Daoy (cell line): Measurements from ENCODE around the gene DBR1. TPM values are rescaled to one million over a fixed set of nuclear protein-coding genes. Genes with fewer than 3 reads are reported as not detected.
"Not testable (repeated sequence)": the region's sequence is repeated elsewhere in the genome, so short reads cannot be mapped to it uniquely, and the experiment has no call there.

Experiments used
- DNase-seq: peaks from one replicate; pipeline ENCODE4 v3.0.0-alpha.2; 2015; ENCODE audit warnings: low read depth
- total RNA-seq: library from RNA; depleted of rRNA; stranded (reverse); fragments of >200 nt; shearing (Covaris generic); gene quantifications from 2 replicates; pipeline ENCODE4 v1.2.3, GENCODE V29; 2014

Gene DBR1
- total RNA-seq, 1 experiment from 2014 or later: 26.2 TPM

DNA sequence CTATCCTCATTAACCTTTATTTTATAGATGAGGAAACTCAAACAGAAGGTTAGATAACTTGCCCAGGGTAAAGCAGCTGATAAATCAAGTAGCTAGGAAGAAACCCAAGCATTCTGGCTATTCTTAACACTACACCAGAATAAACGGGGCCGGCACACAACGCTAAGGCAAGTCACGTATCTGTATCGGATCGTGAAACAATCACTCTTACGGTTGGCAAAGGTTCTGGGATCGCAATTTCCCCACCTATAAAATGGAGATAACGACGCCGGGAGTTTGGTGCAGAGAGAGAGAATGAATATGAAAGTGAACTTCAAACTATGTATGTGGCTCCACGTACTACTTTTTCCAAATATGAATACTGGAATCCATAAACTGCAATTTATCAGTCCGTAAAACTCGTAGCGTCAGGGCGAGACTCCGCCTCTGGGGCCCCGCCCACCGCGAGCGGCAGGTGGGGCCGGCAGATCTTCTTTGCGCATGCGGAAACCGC lies 12.1 kb upstream of the DBR1 start:
- peak; percentile 94 for DNase-seq

DNA sequence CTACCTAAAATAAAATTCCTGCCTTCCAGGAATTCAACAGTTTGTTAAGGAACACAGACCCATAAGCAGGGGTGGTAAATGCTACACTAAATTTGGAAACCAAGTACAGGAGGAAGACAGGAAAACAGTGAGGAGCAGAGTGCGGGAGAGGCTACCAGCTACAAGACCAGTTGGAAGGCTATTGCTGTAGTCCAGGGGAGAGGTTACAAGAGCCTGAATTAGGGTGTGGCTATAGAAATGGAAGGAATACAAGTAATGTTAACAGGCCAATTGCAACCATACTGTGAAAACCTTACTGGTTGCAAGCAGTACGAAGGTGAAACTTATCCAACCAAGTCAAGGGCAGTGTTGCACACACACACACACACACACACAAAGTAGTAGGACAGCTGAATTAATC lies 11.5 kb upstream of the DBR1 start:
- peak; percentile 3 for DNase-seq

DNA sequence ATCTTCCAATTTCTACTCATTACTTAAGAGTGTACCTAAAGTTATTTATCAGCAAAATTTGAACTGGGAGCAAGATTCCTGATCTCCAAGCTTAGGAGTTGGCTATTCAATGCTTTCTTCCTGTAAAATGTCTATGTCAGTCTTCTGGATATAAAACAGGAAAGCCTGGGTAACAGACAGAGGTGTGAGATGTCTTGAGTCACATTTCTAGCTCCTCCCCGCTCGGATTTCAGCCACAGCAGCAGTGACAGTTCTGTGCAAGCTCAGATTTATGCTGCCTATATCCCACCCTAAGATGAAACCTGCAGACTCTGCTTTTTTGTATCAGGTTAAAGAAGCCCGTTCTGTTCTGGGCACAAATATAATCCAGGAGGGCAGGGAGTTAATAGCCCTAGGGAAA lies 10.3 kb upstream of the DBR1 start:
- peak; percentile 28 for DNase-seq

DNA sequence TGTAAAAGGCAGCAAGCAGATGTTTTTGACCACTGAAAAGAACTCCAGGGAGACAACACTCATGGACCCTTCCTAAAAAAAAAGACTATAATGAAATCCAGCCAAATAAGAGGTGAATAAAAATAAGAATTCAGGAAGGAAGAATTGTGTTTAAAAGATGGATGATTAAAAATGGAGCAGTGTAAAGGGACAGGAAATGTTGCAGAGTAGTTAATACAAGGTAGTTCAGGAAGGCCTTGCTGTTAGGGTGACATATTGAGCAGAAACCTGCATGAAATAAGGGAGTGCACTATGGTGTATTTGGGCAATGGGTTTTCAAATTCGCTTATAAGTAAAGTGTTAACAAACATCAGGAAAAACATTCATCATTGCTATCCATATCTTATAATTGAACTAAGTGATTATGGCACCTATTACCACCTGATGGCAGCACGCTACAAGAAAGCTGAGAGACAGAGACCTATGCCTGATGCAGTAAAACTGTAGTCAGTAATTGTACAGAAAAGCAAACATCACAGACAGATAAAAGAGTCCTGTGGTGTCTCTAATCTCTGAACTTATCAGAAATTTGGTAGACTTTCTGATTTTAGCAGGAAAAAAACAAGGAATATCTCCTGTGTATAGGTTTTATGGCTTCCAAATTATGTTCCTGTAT lies 5.8 kb upstream of the DBR1 start:
- peak; percentile 29 for DNase-seq

DNA sequence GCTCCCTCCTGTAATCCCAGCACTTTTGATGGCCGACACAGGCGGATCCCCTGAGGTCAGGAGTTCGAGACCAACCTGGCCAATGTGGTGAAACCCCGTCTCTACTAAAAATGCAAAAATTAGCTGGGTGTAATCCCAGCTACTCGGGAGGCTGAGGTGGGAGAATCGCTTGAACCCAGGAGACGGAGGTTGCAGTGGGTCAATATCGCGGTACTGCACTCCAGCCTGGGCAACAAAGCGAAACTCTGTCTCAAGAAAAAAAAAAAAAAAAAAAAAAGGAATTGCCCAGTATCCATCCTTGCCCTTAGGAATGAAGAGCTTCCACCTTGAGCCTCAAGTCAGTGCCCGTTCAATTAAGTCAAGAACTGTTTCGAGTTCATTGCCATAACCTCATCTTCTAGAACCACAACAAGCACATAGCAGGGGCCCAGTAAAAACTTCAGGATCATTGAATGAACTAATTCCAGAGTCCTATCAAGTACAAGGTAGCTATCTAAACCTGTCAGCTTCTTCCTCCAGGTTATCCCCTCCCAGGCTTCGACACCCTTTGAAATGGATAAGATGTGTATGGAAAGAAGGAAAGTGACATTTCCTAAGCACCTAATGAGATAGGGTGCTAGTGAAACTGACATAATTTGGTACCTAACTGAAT lies 826 bp downstream of the DBR1 start:
- DNase-seq: no peak

DNA sequence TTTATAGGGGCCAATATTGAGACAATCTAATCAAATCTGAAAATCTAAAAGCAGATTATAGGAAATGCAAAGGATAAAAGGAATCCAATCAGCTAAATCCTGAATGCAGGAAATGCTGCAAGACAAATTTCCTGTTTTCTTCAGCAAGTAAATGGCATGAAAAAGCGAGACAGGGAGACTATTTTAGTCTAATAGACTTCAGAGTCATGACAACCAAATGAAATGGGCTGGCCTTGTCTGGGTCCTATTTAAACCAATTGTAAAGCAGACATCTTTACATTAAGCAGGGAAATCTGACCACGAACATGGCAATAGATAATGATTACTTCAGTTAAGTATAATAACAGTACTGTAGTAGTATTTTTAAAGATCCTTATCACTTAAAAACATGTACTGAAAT lies 2.1 kb downstream of the DBR1 start:
- DNase-seq: no peak

DNA sequence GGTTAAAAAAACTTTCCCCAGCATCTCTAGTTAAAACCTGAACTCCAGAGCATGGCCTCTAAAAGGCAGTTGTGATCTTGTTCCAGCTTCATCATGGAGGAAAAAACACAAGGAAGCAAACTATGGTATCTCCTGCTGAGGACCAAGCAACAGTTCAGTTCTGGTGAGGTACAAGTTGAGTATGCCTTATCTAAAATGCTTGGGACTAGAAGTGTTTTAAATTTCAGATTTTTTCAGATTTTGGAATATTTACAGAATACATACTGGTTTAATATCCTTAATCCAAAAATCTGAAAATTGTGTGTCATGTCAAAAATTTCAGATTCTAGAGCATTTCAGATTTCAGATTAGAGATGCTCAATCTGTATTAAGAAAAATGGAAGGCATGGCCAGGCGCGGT lies 9.7 kb downstream of the DBR1 start:
- DNase-seq: no peak

DNA sequence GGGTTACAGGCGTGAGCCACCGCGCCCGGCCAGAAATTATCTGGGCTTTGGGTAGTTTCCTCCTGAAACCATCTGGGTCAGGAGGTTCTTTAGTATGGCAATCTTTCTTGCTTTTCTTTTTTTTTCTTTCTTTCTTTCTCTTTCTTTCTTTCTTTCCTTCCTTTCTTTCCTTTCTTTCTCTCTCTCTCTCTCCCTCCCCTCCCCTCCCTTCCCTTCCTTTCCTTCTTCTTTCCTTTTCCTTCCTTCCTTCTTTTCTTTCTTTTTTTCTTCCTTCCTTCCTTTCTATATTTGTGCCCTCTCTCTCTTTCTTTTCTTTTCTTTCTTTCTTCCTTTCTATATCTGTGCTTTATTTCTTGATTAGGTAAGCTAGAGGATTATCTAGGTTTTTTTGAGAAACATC lies 17.0 kb downstream of the DBR1 start:
- no peak for DNase-seq

DNA sequence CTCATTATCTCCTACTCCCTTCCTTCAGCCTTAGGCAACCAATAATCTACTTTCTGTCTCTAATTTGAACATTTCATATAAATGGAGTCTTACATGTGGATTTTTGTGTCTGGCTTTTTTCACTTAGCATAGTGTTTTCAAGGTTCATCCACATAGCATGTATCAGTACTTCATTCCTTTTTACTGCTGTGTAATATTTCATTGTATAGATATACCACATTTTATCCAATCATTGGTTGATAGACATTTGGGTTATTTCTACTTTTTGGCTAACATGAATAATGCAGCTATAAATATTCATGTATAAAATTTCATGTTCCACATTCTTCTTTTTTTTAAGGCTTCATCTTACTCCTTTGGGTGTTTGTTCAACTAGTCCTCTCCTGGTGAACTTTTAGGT lies 20.2 kb downstream of the DBR1 start:
- no peak for DNase-seq

DNA sequence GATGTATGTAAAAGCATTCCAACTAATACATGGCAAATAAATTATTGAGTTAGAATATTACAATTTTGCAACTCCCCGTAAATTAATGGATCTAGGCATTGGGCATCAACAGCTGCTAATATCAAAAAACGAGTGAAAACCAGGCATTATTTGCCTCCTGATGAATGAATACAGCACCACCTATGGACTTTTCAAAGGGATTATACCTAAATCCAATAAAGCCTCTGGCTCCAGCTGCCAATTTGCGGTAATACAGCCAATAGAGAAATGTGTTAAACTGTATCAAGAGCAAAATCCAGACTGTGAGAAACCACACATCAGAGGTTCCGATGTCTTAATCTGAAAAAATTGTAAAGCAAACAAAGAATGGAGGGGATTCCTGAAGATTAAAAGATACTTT lies 26.2 kb downstream of the DBR1 start:
- no peak for DNase-seq

DNA sequence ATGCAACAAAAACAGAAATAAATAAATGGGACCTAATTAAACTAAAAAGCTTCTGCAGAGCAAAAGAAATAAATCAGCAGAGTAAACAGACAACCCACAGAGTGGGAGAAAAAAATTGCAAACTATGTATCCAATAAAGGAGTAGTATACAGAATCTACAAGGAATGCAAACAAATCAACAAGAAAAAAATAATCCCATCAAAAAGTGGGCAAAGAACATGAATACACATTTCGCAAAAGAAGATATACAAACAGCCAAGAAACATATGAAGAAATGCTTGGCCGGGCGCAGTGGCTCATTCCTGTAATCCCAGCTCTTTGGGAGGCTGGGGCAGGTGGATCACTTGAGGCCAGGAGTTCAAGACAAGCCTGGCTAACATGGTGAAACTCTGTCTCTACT lies 32.5 kb downstream of the DBR1 start:
- not testable (repeated sequence) for DNase-seq

DNA sequence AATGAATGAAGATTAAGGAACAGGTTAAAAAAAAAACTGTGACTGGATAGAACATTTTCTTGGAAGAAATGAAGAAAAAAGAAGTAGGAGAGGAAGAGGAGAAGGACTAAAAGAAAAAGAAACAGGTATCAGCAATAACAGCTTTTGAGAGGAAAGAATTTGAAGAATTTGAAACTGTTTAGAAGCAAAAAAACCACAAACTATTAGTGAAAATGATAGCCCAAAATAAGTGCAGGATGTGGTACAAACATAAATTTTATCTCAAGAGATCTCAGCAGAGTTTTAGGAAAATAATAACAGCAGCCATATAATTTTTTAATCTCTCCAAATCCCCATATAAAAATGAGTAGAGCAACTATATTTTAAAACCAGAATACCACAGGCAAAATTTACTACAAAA lies 33.8 kb downstream of the DBR1 start:
- no peak for DNase-seq

DNA sequence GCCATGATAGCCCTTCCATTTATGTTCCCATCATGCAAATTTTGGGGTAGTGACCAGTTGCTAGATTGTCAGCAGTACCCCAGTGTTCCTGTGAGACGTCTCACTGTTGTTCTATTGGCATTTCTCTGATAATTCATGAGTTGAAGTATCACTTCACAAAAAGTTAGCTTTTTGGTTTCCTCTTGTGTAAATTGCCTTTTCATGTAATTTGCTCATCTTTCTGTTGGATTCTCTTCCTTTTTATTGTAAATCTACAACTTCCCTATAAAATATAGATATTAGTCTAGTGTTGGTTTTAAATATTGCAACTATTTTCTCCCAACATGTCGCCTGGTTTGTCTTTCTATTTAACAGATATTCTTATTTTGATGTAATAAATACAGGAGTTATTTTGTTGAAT lies 35.0 kb downstream of the DBR1 start:
- DNase-seq: no peak

DNA sequence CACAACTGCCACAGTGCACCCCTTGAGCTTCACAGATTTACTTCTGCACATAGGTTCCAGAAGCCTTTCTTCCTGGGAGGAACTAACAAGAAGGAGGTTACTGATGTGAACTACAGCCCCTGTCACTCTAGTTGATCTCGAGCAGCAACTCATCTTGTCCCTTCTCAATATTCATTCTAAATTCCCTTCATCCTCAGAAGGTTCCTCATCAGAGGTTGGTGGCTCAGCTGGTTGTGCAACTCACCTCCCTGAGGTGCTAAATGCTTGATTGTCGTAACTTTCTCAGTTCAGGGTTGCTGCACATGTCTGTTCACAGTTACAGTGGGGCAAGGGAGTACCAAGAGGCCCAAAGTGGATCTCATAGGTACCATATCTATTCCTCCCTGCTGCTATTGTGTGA lies 36.9 kb downstream of the DBR1 start:
- no peak for DNase-seq

DNA sequence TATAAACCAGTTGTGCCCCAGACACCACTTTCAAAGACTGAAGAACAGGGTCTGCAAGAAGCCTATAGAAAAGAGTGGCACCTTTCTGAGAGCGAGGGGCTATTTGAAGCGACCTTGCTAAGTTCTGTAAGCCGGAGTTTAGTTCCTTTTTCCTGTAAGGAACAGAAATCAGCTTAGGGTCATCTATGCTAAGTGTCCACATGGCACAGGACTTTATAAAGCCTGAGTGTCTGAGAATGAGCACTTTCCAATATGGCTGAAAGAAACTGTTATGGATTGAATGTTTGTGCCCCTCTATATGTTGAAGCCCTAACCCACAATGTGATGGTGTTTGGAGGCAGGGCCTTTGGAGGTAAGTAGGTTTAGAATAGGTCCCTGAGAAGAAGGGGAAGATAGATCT lies 38.5 kb downstream of the DBR1 start:
- no peak for DNase-seq

DNA sequence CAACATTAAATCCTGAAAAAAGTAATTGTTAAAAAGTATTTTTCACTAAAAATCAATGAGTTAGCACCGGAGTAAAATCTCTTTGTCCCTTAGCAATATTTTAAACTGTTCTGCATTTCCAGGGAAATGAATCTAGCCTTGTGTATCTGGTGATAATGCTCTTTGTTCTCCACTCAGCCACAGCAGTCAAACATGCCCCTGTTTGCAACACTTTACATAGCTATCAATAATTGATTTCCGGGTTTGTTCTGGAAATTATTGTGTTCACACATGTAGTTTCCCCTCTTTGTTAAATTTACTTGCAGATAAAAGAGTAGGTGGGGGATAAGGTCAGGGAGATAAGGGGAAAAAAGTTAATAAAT lies 38.9 kb downstream of the DBR1 start:
- no peak for DNase-seq

DNA sequence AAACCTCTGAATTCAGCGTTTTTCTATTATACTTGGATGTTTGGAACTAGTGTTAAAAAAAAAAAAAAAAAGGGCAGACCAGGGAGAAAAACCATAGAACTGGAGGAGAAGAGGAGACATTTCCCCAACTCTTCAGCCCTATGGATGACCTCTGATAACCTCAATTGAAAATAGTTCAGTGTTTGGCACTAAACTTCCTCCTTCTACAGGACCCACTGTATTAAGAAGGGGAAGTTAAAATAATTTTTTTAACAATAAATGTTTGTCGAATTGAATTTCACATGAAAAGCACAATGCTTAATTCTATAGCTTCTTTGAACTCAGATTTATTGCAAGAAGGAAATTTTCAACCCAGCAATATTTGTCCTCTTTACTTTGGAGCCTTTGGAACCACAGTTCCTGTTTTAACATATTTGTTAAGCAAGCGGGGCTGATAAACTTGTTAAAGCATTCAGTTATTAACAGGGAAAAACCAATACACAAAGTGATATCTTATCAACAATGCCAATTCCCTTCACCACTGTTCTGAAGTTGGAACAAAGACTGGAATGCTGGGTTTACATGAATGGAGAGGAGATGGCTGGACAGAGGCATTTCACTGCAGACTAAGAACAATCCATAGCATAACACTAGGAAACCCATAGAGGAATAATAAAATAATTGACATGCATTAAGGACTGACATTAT lies 39.4 kb downstream of the DBR1 start:
- DNase-seq: no peak

DNA sequence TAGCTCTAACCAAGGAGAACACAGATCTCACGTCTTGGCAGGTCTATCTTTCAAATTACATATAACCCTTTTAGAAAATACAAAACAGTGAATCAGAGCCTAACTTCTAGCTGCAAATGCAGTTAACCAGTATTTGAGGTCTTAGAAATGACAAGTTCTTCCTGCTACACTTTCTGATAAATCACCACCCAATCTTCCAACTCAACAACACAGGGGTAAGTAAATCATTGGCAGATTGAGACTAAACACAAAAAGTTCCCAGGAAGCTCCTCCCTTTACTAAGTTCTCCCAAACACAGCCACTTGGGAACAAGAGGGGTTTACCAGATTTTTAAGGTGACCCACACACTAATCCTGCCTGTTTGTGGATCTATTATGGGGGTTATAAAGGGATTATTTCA lies 42.5 kb downstream of the DBR1 start, which contains the start of gene A4GNT:
A4GNT (minus strand) TSS at position 152 of the 400 bp plus-strand sequence. CDS start 1,134 bp downstream, outside the sequence.
- no peak for DNase-seq

DNA sequence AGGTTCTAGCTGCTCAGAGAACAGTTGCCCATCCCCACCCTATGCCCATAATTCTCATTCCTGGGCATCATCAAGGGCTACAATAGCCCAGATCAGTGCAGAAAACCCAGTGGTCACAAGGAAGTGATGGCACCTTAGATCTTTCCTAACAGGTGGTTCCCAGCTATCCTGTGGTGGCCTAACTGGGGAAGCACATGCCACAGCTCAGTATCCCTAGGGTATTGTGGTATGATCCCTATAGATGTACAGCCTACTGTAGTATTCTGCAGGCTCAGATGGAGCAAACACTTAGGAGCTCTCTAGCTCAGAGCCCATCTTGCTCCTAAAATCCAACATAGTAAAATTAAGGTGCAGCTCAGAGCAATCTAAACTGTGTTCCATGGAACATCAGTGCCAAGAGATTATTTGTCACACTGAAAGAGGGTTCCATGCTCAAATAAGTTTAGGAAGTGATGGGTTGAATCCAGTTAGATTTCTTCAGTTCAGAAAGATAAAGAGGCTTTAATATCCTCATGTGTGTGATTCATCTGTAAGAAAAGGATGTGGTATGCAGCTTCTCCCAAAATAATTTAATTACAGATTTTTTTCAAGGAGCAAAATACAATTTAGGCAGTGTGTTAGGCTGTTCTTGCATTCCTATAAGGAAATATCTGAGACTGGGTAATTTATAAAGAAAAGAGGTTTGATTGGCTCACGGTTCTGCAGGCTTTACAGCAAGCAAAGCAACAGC lies 46.9 kb downstream of the DBR1 start:
- DNase-seq: no peak

DNA sequence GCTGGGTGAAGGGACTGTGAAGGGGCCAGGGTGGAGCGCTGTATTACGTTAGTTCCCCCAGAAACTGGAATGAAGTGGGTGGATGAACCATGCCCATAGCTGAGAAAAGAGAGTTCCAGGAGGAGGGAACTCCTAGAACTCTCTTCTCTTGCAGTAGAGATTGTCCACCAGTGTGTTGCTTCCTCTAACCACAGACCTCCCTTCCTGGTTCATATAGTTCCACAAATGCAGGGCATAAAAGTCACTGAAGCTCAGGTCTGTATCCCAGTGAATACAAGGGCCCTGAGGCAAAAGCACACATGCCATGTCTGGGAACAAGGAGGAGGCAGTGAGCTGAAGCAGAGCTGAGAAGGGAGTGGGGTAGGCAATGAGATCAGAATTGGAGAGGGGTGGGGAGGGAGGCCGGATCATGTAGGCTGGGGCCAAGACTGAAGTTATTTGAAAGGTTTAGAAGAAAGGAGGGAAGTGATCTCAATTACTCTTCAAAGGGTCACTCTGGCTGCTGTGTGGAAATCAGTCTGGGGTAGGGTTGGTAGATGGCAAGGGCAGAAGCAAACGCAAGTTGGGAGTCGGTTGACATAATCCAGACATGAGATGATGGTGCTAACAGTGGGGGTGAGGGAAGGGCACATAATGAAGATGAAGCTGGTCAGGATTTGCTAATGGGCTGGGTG lies 49.0 kb downstream of the DBR1 start:
- DNase-seq: peak; percentile 25

DNA sequence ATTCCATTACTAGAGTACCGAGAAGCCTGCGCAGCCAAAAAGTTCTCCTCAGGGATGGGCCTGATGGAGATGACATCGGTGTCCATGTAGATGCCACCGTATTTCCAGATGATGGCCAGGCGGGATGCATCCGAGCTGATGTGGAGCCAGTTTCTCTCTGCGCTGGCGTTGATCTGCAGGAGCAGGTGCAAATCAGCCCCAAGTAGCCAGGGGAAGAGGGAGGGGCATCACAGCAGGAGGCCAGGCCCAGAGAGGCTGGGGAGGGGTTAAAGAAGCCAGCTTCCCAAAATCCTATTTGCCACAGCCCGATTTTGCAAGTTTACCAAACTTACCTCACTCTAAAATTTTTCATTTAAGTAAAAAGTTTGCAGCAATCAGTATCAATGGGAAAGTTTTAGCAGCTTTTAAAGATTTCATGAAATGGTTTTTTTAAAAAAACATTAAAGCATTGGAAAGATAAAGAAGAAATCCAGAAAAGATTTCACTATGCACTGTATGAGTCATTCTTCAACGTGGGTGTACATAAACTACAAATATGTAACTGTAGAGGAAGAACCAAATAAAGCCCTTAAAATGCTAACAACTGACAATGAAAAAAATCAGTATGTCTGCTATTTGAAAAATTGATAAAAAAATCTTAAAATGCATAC lies 49.9 kb downstream of the DBR1 start:
- DNase-seq: no peak
